Keratinocyte (primary cell): ENCODE data around the gene INHA. TPM values are rescaled to one million over a fixed set of nuclear protein-coding genes. Genes with fewer than 3 reads are reported as not detected.

Experiments used
- DNase-seq: peaks from one replicate; pipeline ENCODE4 v3.0.0-alpha.2; 2011; ENCODE audit warnings: low read depth, missing footprints, low spot score
- FAIRE-seq: peaks from 2 replicates; lab custom pipeline; 2011; peaks lifted over from hg19 to GRCh38; lab: Jason Lieb, UNC
- H2AFZ ChIP-seq: 2 replicates; pipeline ENCODE4 v1.6.0; 2012; ENCODE audit warnings: low read length, control low read depth, inconsistent platforms; ENCODE audit not compliant: control insufficient read depth
- H3K27ac ChIP-seq: 2 replicates; pipeline ENCODE4 v1.5.1; 2011; ENCODE audit warnings: low read length; ENCODE audit not compliant: control insufficient read depth, insufficient read depth
- H3K27me3 ChIP-seq: 3 replicates; pipeline ENCODE4 v1.6.0; 2011; ENCODE audit warnings: low read length; ENCODE audit not compliant: control insufficient read depth, insufficient read depth; ENCODE audit errors: extremely low read depth
- H3K36me3 ChIP-seq, 2 experiments: 2 replicates in 1 of 2; 3 replicates in 1 of 2; pipeline ENCODE4 v1.5.1; 2011; ENCODE audit warnings: low read length in 2 of 2, mild to moderate bottlenecking in 1 of 2; ENCODE audit not compliant: control insufficient read depth in 2 of 2, insufficient read depth in 2 of 2; ENCODE audit errors: extremely low read depth in 1 of 2
- H3K4me1 ChIP-seq: 3 replicates; pipeline ENCODE4 v1.5.1; 2011; ENCODE audit warnings: low read length; ENCODE audit not compliant: control insufficient read depth, insufficient read depth; ENCODE audit errors: extremely low read depth
- H3K4me2 ChIP-seq: 3 replicates; pipeline ENCODE4 v1.6.0; 2011; ENCODE audit warnings: low read depth, low read length; ENCODE audit not compliant: control insufficient read depth, insufficient read depth; ENCODE audit errors: extremely low read depth
- H3K4me3 ChIP-seq, 3 experiments: fragments of 200-600 bp in 1 of 3; sonication (generic) in 1 of 3; 2 replicates in 2 of 3; 3 replicates in 1 of 3; pipeline ENCODE4 v1.5.1; 2011 to 2016; ENCODE audit warnings: low read length in 3 of 3, mild to moderate bottlenecking in 3 of 3, control low read depth in 2 of 3, inconsistent platforms in 1 of 3, low read depth in 1 of 3, mixed read lengths in 1 of 3, mixed run types in 1 of 3, moderate library complexity in 1 of 3; ENCODE audit not compliant: control insufficient read depth in 2 of 3, insufficient read depth in 2 of 3; ENCODE audit errors: extremely low read depth in 1 of 3
- H3K79me2 ChIP-seq: 2 replicates; pipeline ENCODE4 v1.6.0; 2012; ENCODE audit warnings: low read length; ENCODE audit not compliant: control insufficient read depth, insufficient read depth
- H3K9ac ChIP-seq: 3 replicates; pipeline ENCODE4 v1.6.0; 2011; ENCODE audit warnings: low read length; ENCODE audit not compliant: control insufficient read depth, insufficient read depth; ENCODE audit errors: extremely low read depth
- H3K9me1 ChIP-seq: 3 replicates; pipeline ENCODE4 v1.6.0; 2011; ENCODE audit warnings: low read length; ENCODE audit not compliant: control insufficient read depth, insufficient read depth; ENCODE audit errors: extremely low read depth
- H3K9me3 ChIP-seq: 2 replicates; pipeline ENCODE4 v1.5.1; 2012; ENCODE audit warnings: low read depth, low read length; ENCODE audit not compliant: control insufficient read depth
- H4K20me1 ChIP-seq: 3 replicates; pipeline ENCODE4 v1.6.0; 2011; ENCODE audit warnings: low read length; ENCODE audit not compliant: control insufficient read depth, insufficient read depth; ENCODE audit errors: extremely low read depth
- EZH2 ChIP-seq: IDR thresholded peaks from one replicate; pipeline ENCODE4 v1.6.1; 2012; ENCODE audit warnings: inconsistent platforms, mild to moderate bottlenecking, low read length, moderate library complexity
- dilution Hi-C: fragments of 300-500 bp; cut with MboI; formaldehyde crosslinking; loops from one replicate; pipeline ENCODE4 v1.7.0; 2020; ENCODE audit warnings: low sequenced_read_pairs; ENCODE audit not compliant: extremely low pct_ligation_motif_present
- polyA plus RNA-seq, 5 experiments: library from polyadenylated mRNA; depleted of rRNA in 3 of 5; stranded (reverse) in 3 of 5; stranded (forward) in 1 of 5; unstranded in 1 of 5; fragments of >200 nt; gene quantifications; 1 replicate in 1 of 5; 2 replicates in 3 of 5; 3 replicates in 1 of 5; pipeline versions ENCODE4 v1.2.1 to v1.2.3, GENCODE V29; 2011 to 2012; ENCODE audit warnings: missing spikeins in 2 of 5, low read depth in 1 of 5, low replicate concordance in 1 of 5
- TF ChIP-seq, protein P1 (sequence below), 3 experiments: IDR thresholded peaks in 1 of 3; conservative IDR thresholded peaks in 1 of 3; optimal IDR thresholded peaks in 1 of 3; 2 replicates in 2 of 3; 3 replicates in 1 of 3; pipeline versions ENCODE3 to v1.5.1; 2011; ENCODE audit warnings: low read length in 3 of 3, mild to moderate bottlenecking in 3 of 3, moderate library complexity in 2 of 3, control low read depth in 1 of 3, inconsistent platforms in 1 of 3; ENCODE audit not compliant: insufficient read depth in 2 of 3; ENCODE audit errors: extremely low read depth in 1 of 3

Gene INHA
- polyA plus RNA-seq, 1 donor (not counting 4 experiments of a cell fraction or from before 2014, with no cell fraction given), result 0.18 TPM

DNA sequence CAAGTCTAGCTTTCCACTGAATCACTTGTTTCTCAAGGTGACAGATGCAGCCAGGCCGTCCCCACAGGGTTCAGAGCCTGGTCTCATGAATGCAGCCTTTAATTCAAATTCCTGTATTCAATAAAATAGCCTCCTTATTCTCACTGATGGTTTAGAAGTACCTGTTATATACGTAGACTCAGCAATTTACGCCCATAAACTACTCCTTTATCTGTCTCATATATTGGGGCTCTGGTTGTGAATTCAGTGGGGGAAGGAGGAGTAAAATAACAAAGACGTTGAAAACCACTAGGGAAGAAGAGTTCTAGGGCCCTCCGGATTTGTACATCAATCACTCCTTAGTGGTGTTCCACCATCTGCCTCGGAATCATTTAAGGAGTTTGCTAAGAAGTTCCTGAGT, 2.5 kb upstream of the INHA start:
- FAIRE-seq, result no peak
- H3K9me3 ChIP-seq, result no peaks in the 10 kb centered on the region
- no peak overlapping the region for H3K9ac ChIP-seq
- no peaks in the 10 kb centered on the region for H3K27me3 ChIP-seq
- H3K4me1 ChIP-seq, result peaks cover 8% of the 10 kb centered on the region
- H3K27ac ChIP-seq, result no peak overlapping the region
- no peaks in the 10 kb centered on the region for H3K79me2 ChIP-seq
- DNase-seq, result no peak
- H2AFZ ChIP-seq, result no peak overlapping the region
- H3K36me3 ChIP-seq, result no peaks in the 10 kb centered on the region
- dilution Hi-C loops, result no loop called here
- H4K20me1 ChIP-seq, result no peaks in the 10 kb centered on the region
- H3K4me2 ChIP-seq, result peak overlapping the region; percentile 75
- H3K9me1 ChIP-seq, result no peaks in the 10 kb centered on the region
- TF ChIP-seq, protein P1, sequence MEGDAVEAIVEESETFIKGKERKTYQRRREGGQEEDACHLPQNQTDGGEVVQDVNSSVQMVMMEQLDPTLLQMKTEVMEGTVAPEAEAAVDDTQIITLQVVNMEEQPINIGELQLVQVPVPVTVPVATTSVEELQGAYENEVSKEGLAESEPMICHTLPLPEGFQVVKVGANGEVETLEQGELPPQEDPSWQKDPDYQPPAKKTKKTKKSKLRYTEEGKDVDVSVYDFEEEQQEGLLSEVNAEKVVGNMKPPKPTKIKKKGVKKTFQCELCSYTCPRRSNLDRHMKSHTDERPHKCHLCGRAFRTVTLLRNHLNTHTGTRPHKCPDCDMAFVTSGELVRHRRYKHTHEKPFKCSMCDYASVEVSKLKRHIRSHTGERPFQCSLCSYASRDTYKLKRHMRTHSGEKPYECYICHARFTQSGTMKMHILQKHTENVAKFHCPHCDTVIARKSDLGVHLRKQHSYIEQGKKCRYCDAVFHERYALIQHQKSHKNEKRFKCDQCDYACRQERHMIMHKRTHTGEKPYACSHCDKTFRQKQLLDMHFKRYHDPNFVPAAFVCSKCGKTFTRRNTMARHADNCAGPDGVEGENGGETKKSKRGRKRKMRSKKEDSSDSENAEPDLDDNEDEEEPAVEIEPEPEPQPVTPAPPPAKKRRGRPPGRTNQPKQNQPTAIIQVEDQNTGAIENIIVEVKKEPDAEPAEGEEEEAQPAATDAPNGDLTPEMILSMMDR (optimal IDR thresholded peaks at IDR 0.05 in 1 of 3, IDR thresholded peaks at IDR 0.05 in 1 of 3, conservative IDR thresholded peaks at IDR 0.05 in 1 of 3; ENCODE audit: extremely low read depth in 1 of 3, insufficient read depth in 2 of 3, low read length in 3 of 3), result no peak
- no peak for TF ChIP-seq EZH2
- H3K4me3 ChIP-seq, result no peak overlapping the region

DNA sequence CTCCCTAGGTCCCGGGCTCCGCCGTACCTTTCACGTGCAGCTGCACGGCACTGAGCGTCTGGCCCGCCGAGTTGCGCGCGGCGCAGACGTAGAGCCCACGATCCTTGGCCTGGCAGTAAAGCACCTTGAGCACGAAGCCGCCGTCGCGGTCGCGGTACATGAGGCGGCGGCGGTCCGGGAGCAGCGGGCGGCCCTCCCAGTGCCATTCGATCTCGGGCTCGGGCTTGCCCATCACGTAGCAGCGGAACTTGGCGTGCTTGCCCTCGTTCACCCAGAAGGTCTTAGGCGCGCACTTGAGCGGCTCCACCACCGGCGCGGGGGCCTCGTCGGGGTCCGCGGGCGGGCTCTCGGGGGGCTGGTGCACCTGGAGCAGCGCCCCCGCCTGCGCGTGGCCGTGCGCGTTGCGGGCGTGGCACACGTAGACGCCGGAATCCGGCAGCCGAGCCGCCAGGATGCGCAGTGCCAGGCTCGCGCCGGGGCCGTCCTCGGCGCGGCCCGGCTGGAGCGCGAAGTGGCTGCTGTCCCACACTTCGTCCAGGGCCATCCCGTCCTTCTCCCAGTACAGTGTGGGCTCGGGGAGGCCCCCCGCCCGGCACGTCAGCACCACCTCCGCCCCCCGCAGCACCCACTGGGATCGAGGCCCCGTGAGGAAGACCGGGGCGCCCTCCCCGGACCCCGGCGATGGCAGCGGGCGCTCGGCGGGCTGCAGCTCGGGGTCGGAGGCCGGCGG, 1.8 kb upstream of the INHA start:
- dilution Hi-C loops, result no loop called here
- H3K4me1 ChIP-seq, result peaks cover 8% of the 10 kb centered on the region
- no peaks in the 10 kb centered on the region for H3K27me3 ChIP-seq
- no peaks in the 10 kb centered on the region for H3K9me1 ChIP-seq
- H3K4me3 ChIP-seq, result peak overlapping the region; percentile 50 to 67 (median 54)
- H3K4me2 ChIP-seq, result peak overlapping the region; percentile 75
- H3K36me3 ChIP-seq, result no peaks in the 10 kb centered on the region
- H3K9me3 ChIP-seq, result no peaks in the 10 kb centered on the region
- DNase-seq (no peak), FAIRE-seq (no peak)
- no peak for TF ChIP-seq EZH2
- TF ChIP-seq, protein P1 (optimal IDR thresholded peaks at IDR 0.05 in 1 of 3, IDR thresholded peaks at IDR 0.05 in 1 of 3, conservative IDR thresholded peaks at IDR 0.05 in 1 of 3; ENCODE audit: extremely low read depth in 1 of 3, insufficient read depth in 2 of 3, low read length in 3 of 3), result peak in 1 of 3 experiments; percentile 23
- peak overlapping the region; percentile 65 for H3K9ac ChIP-seq
- no peaks in the 10 kb centered on the region for H3K79me2 ChIP-seq
- H2AFZ ChIP-seq, result peak overlapping the region; percentile 63
- H3K27ac ChIP-seq, result no peak overlapping the region
- no peaks in the 10 kb centered on the region for H4K20me1 ChIP-seq
